PC-3 (cell line): ENCODE results near the gene DDX10. TPM values are rescaled to one million over a fixed set of nuclear protein-coding genes. Genes with fewer than 3 reads are reported as not detected.

Experiments used
- ATAC-seq: fragments of 200-7000 bp; cut with Tn5 transposase; 2 replicates; pipeline ENCODE4 v1.9.1; 2020; ENCODE audit warnings: mild to moderate bottlenecking, moderate library complexity
- BruUV-seq: library from RNA; stranded (reverse); fragments of 400-500 nt; replicated peaks from 2 replicates; lab custom pipeline; 2021; lab: Mats Ljungman, UMichigan
- CTCF ChIA-PET: fragments of 300-600 bp; sonication (Branson Sonifier 250); formaldehyde crosslinking; loops from one replicate; lab custom pipeline; 2022; ENCODE audit warnings: antibody characterized with exemption; lab: Charles Lee
- POLR2A ChIA-PET: fragments of 300-600 bp; sonication (Branson Sonifier 250); formaldehyde crosslinking; loops from one replicate; lab custom pipeline; 2022; ENCODE audit warnings: antibody characterized with exemption; ENCODE audit not compliant: unreplicated experiment; lab: Charles Lee
- DNase-seq: peaks from one replicate; pipeline ENCODE4 v3.0.0-alpha.2; 2015
- H2AFZ ChIP-seq: fragments of 300-600 bp; sonication (generic); 2 replicates; pipeline ENCODE4 v1.6.0; 2016; ENCODE audit warnings: antibody characterized with exemption, low read length
- H3F3A ChIP-seq: fragments of 300-600 bp; sonication (generic); one replicate; pipeline ENCODE4 v1.6.0; 2017; ENCODE audit warnings: antibody characterized with exemption, low read length, control low read depth, mild to moderate bottlenecking; ENCODE audit not compliant: unreplicated experiment
- H3K27ac ChIP-seq: fragments of 300-600 bp; sonication (generic); 2 replicates; pipeline ENCODE4 v1.5.1; 2016; ENCODE audit warnings: mild to moderate bottlenecking, low read length
- H3K27me3 ChIP-seq: fragments of 300-600 bp; sonication (generic); 2 replicates; pipeline ENCODE4 v1.6.1; 2016; ENCODE audit warnings: low read length, mixed read lengths
- H3K36me3 ChIP-seq: fragments of 300-600 bp; sonication (generic); 2 replicates; pipeline ENCODE4 v1.6.1; 2016; ENCODE audit warnings: low read depth, mixed run types, low read length, mixed read lengths
- H3K4me1 ChIP-seq: fragments of 300-600 bp; sonication (generic); 2 replicates; pipeline ENCODE4 v1.5.1; 2016; ENCODE audit warnings: low read length; ENCODE audit not compliant: insufficient read depth
- H3K4me2 ChIP-seq: fragments of 300-600 bp; sonication (generic); 2 replicates; pipeline ENCODE4 v1.6.0; 2016; ENCODE audit warnings: low read length
- H3K4me3 ChIP-seq: fragments of 300-600 bp; sonication (generic); 2 replicates; pipeline ENCODE4 v1.5.1; 2016; ENCODE audit warnings: mild to moderate bottlenecking, low read length, mixed read lengths
- H3K79me2 ChIP-seq: fragments of 300-600 bp; sonication (generic); 2 replicates; pipeline ENCODE4 v1.6.1; 2017; ENCODE audit warnings: low read length, mixed read lengths
- H3K9ac ChIP-seq: fragments of 300-600 bp; sonication (generic); 2 replicates; pipeline ENCODE4 v1.6.0; 2016; ENCODE audit warnings: mild to moderate bottlenecking, low read length
- H3K9me2 ChIP-seq: fragments of 300-600 bp; sonication (generic); replicated peaks from 2 replicates; pipeline ENCODE4 v1.6.1; 2016; ENCODE audit warnings: mixed run types, low read length, mixed read lengths
- H3K9me3 ChIP-seq: fragments of 300-600 bp; sonication (generic); 2 replicates; pipeline ENCODE4 v1.6.1; 2016; ENCODE audit warnings: low read length, mixed read lengths
- H4K20me1 ChIP-seq: fragments of 300-600 bp; sonication (generic); 2 replicates; pipeline ENCODE4 v1.6.1; 2016; ENCODE audit warnings: low read length, mixed read lengths
- EZH2 ChIP-seq: fragments of 300-600 bp; sonication (generic); IDR thresholded peaks from one replicate; pipeline ENCODE4 v1.6.1; 2017; ENCODE audit warnings: antibody characterized with exemption, mild to moderate bottlenecking, low read length; ENCODE audit not compliant: unreplicated experiment
- EZH2phosphoT487 ChIP-seq: fragments of 300-600 bp; sonication (generic); IDR thresholded peaks from 2 replicates; pipeline ENCODE4 v1.6.1; 2018; ENCODE audit warnings: mild to moderate bottlenecking, antibody characterized with exemption, low read length, borderline replicate concordance
- intact Hi-C: fragments of 100-400 bp; cut with micrococcal nuclease; formaldehyde crosslinking; loops from 2 replicates; pipeline ENCODE4 v1.9.0; 2023
- total RNA-seq: library from RNA; depleted of rRNA; stranded (reverse); fragments of >200 nt; gene quantifications from 2 replicates; pipeline ENCODE4 v1.2.3, GENCODE V29; 2014
- TF ChIP-seq, protein P1 (sequence below): fragments of 300-600 bp; sonication (generic); conservative IDR thresholded peaks from 2 replicates; pipeline ENCODE4 v1.5.1; 2017; ENCODE audit warnings: antibody characterized with exemption, low read depth, mild to moderate bottlenecking, low read length

DDX10 gene
- total RNA-seq, 1 experiment from 2014 or later: 55.2 TPM

DNA sequence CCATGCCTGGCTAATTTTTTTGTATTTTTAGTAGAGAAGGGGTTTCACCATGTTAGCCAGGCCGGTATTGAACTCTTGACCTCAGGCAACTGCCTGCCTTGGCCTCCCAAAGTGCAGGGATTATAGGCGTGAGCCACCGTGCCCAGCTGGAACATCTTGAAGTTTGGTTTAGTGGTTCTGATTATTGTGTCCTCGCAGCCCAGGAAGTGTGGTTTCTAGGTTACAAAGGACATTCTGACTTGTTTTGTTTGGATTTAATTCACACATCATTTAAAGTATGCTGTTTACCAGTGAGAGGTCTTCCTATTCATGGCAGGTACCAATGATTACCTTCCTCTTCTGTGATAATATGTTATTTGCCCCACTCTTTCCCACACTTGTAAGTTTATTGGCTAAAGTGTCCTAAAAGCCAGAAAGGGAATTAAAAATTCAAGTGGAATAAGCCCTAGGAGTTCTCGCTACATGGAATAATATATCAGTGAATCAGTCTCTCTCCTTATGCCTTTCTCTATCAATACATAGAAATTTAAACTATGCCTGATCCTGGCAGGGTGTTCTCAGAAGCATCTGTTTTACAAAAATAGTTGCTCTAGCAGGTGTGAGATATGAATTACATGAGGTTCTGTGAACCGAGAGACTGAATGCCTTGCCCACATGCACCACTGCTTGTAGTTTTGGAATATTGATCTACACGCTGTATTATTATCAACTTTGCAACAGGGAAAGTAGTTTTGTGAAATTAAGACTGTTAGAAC lies 263.1 kb downstream of the DDX10 start:
- H3K27me3 ChIP-seq: no peaks in the 10 kb centered on the region
- TF ChIP-seq EZH2phosphoT487: no peak
- peaks cover 51% of the 10 kb centered on the region for H3K4me1 ChIP-seq
- 0 out of 2 replicates have a peak, but pooled peaks cover 2% of the 10 kb centered on the region for H3K36me3 ChIP-seq
- H3K27ac ChIP-seq: peak overlapping the region; percentile 93
- ATAC-seq (no peak), DNase-seq (no peak)
- peaks cover 9% of the 10 kb centered on the region for H3K79me2 ChIP-seq
- H3K4me3 ChIP-seq: no peak overlapping the region
- ChIA-PET CTCF (no interaction called here), POLR2A (no interaction called here)
- intact Hi-C loops: no loop called here
- H3F3A ChIP-seq: peaks cover 4% of the 10 kb centered on the region
- no TSS peak for BruUV-seq
- peak overlapping the region; percentile 63 for H3K9ac ChIP-seq
- H2AFZ ChIP-seq: no peak overlapping the region
- H4K20me1 ChIP-seq: no peaks in the 10 kb centered on the region
- no peaks in the 10 kb centered on the region for H3K9me3 ChIP-seq
- H3K9me2 ChIP-seq: no peaks in the 10 kb centered on the region
- peak overlapping the region; percentile 53; the same call in 1 of the 2 replicates for H3K4me2 ChIP-seq

DNA sequence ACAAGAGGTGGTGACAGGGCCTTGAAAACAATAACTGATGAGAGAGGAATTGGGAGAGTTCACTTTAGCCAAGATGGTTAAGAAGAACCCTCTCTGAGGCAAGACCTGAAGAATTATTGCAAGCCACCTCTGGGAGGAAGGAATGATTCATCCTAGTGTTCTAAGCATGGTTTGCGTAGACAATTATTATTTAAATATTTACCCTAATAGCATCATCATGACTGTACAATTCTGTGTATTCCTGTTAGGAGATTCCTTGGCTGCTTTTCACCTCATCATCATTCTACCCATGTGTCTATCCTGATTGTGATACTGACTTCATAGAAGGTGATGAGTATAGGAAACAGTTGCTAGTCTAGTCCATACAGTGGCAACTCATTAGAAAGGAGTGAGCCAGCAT lies 264.4 kb downstream of the DDX10 start:
- ATAC-seq (peak; percentile 76), DNase-seq (peak; percentile 97)
- no peaks in the 10 kb centered on the region for H3K27me3 ChIP-seq
- no peak for TF ChIP-seq EZH2
- TF ChIP-seq, protein P1, sequence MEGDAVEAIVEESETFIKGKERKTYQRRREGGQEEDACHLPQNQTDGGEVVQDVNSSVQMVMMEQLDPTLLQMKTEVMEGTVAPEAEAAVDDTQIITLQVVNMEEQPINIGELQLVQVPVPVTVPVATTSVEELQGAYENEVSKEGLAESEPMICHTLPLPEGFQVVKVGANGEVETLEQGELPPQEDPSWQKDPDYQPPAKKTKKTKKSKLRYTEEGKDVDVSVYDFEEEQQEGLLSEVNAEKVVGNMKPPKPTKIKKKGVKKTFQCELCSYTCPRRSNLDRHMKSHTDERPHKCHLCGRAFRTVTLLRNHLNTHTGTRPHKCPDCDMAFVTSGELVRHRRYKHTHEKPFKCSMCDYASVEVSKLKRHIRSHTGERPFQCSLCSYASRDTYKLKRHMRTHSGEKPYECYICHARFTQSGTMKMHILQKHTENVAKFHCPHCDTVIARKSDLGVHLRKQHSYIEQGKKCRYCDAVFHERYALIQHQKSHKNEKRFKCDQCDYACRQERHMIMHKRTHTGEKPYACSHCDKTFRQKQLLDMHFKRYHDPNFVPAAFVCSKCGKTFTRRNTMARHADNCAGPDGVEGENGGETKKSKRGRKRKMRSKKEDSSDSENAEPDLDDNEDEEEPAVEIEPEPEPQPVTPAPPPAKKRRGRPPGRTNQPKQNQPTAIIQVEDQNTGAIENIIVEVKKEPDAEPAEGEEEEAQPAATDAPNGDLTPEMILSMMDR: no peak
- TF ChIP-seq EZH2phosphoT487: no peak
- BruUV-seq: no TSS peak
- peak overlapping the region; percentile 53 for H3K4me2 ChIP-seq
- ChIA-PET POLR2A (no interaction called here), CTCF (no interaction called here)
- intact Hi-C loops: loop anchor here (1.0 kb wide), 4 partner anchors 23 to 56 kb away; no protein-coding TSS in a partner anchor
- H2AFZ ChIP-seq: no peak overlapping the region
- peaks cover 4% of the 10 kb centered on the region for H3F3A ChIP-seq
- peaks cover 51% of the 10 kb centered on the region for H3K4me1 ChIP-seq
- H3K9ac ChIP-seq: peak overlapping the region; percentile 73
- H3K36me3 ChIP-seq: 0 out of 2 replicates have a peak, but pooled peaks cover 2% of the 10 kb centered on the region
- no peaks in the 10 kb centered on the region for H3K9me2 ChIP-seq
- no peaks in the 10 kb centered on the region for H4K20me1 ChIP-seq
- H3K27ac ChIP-seq: peak overlapping the region; percentile 93
- H3K79me2 ChIP-seq: peaks cover 9% of the 10 kb centered on the region
- H3K4me3 ChIP-seq: no peak overlapping the region
- H3K9me3 ChIP-seq: no peaks in the 10 kb centered on the region

DNA sequence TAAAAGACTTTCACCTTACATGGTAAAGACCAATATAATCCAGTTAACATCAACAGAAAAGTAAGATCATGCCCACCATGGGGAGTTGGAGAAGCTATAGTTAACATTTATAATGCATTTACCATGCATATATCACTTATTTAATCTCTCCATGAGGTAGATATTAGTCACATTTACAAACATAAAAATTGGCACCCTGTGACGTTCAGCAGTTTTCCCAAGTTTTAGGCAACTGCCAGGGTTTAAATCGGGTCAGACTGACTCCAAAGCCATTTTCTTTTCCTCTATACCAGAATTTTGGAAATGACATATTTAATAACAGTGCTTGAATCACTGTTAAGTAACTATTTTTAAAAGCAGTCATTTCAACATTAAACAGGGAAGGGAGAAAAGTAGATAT lies 266.3 kb downstream of the DDX10 start:
- ChIA-PET POLR2A (interaction anchor here (0.6 kb wide), 1 partner anchor 1418 kb away, joined by 4 read pairs; no protein-coding TSS in a partner anchor), CTCF (no interaction called here)
- ATAC-seq (peak; percentile 56), DNase-seq (peak; percentile 92)
- intact Hi-C loops: no loop called here
- no peaks in the 10 kb centered on the region for H3K27me3 ChIP-seq
- H3K4me3 ChIP-seq: peak overlapping the region; percentile 41; the same call in 1 of the 2 replicates
- peak overlapping the region; percentile 93 for H3K27ac ChIP-seq
- no peak for TF ChIP-seq EZH2phosphoT487
- TF ChIP-seq, protein P1: no peak
- no peaks in the 10 kb centered on the region for H3K9me2 ChIP-seq
- H2AFZ ChIP-seq: no peak overlapping the region
- H3K4me1 ChIP-seq: peaks cover 51% of the 10 kb centered on the region
- peak overlapping the region; percentile 73 for H3K9ac ChIP-seq
- H4K20me1 ChIP-seq: no peaks in the 10 kb centered on the region
- H3K36me3 ChIP-seq: 0 out of 2 replicates have a peak, but pooled peaks cover 2% of the 10 kb centered on the region
- no peaks in the 10 kb centered on the region for H3K9me3 ChIP-seq
- H3K4me2 ChIP-seq: peak overlapping the region; percentile 77
- H3F3A ChIP-seq: peaks cover 4% of the 10 kb centered on the region
- no TSS peak for BruUV-seq
- peaks cover 9% of the 10 kb centered on the region for H3K79me2 ChIP-seq
